HG03159 (cell line): Measurements from ENCODE around the gene BORCS8.
"Not testable (repeated sequence)": the region's sequence is repeated elsewhere in the genome, so short reads cannot be mapped to it uniquely, and the experiment has no call there.

ENCODE experiments used
- ATAC-seq: cut with Tn5 transposase; IDR thresholded peaks from one replicate; pipeline ENCODE4 v1.9.1; 2021; ENCODE audit warnings: mild to moderate bottlenecking, moderate library complexity; ENCODE audit not compliant: unreplicated experiment

Gene BORCS8

GRCh38 chr19:19192078-19192882 is at the start of gene BORCS8, which contains the start of gene RFXANK:
Gene BORCS8, minus strand, starts transcription at chr19:19192152. Its CDS starts 35 bp downstream, at chr19:19192117.
Gene RFXANK, plus strand, starts transcription at chr19:19192258. Its CDS starts 1,689 bp downstream, at chr19:19193947.
- ATAC-seq, result peak; percentile 87

- ATAC-seq, result no peak
These were observed 48.5 kb upstream of the BORCS8 start for GRCh38 chr19:19240476-19240875.

GRCh38 chr19:19239675-19240074 is 47.7 kb upstream of the BORCS8 start:
- no peak for ATAC-seq

GRCh38 chr19:19238126-19238894 is 46.4 kb upstream of the BORCS8 start:
- ATAC-seq, result no peak

GRCh38 chr19:19236173-19236572 is 44.2 kb upstream of the BORCS8 start:
- ATAC-seq, result no peak

- ATAC-seq, result no peak
These were observed 42.4 kb upstream of the BORCS8 start for GRCh38 chr19:19234220-19234816.

GRCh38 chr19:19232261-19232721 is 40.3 kb upstream of the BORCS8 start:
- no peak for ATAC-seq

GRCh38 chr19:19230999-19231398 is 39.0 kb upstream of the BORCS8 start:
- no peak for ATAC-seq

- ATAC-seq, result no peak
These were observed 37.7 kb upstream of the BORCS8 start for GRCh38 chr19:19229701-19230100.

GRCh38 chr19:19227217-19227616 is 35.3 kb upstream of the BORCS8 start:
- no peak for ATAC-seq

- ATAC-seq, result no peak
These were observed 34.7 kb upstream of the BORCS8 start for GRCh38 chr19:19226663-19227062.

GRCh38 chr19:19226204-19226603 is 34.3 kb upstream of the BORCS8 start:
- ATAC-seq, result no peak

GRCh38 chr19:19224852-19225494 is 33.0 kb upstream of the BORCS8 start:
- ATAC-seq, result peak; percentile 54

GRCh38 chr19:19224150-19224851 is 32.3 kb upstream of the BORCS8 start:
- ATAC-seq, result no peak

GRCh38 chr19:19223636-19224035 is 31.7 kb upstream of the BORCS8 start:
- no peak for ATAC-seq

GRCh38 chr19:19223060-19223459 is 31.1 kb upstream of the BORCS8 start:
- ATAC-seq, result no peak

GRCh38 chr19:19221000-19221399 is 29.0 kb upstream of the BORCS8 start:
- ATAC-seq, result not testable (repeated sequence)

GRCh38 chr19:19218911-19219310 is 27.0 kb upstream of the BORCS8 start:
- ATAC-seq, result no peak

- ATAC-seq, result no peak
These were observed 25.1 kb upstream of the BORCS8 start for GRCh38 chr19:19217099-19217498.

- ATAC-seq, result no peak
These were observed 23.8 kb upstream of the BORCS8 start for GRCh38 chr19:19215792-19216191.
